Measurements from ENCODE around the gene IGSF8. TPM values are rescaled to one million over a fixed set of nuclear protein-coding genes. Genes with fewer than 3 reads are reported as not detected.

Gene IGSF8
- total and polyA plus RNA-seq, 2 donors (not counting 3 experiments of a cell fraction or from before 2014, with no cell fraction given): 9.5 to 17.5 TPM

- POLR2A ChIA-PET: no interaction called here
- H3K9me3 ChIP-seq (replicated peaks; ENCODE audit: control insufficient read depth, insufficient read depth, low read length): no peaks in the 10 kb centered on the region
- no peaks in the 10 kb centered on the region for H3K27me3 ChIP-seq (ENCODE audit: control insufficient read depth in 2 of 2, insufficient read depth in 2 of 2, low read length in 2 of 2)
- no peak for DNase-seq (ENCODE audit: low read depth, low spot score)
- H3K4me1 ChIP-seq (ENCODE audit: control insufficient read depth, extremely low read depth, insufficient read depth, low read length): no peaks in the 10 kb centered on the region
- H3K9me1 ChIP-seq (replicated peaks; ENCODE audit: control insufficient read depth, extremely low read depth, insufficient read depth, low read length): no peaks in the 10 kb centered on the region
- TF ChIP-seq MYC (IDR thresholded peaks at IDR 0.05; ENCODE audit: low read depth, low read length) (no peak), POLR2A (IDR thresholded peaks at IDR 0.05; ENCODE audit: low read depth, low read length) (no peak), MAX (IDR thresholded peaks at IDR 0.05; ENCODE audit: insufficient read depth, insufficient read length) (no peak), FOS (IDR thresholded peaks at IDR 0.05; ENCODE audit: borderline replicate concordance, insufficient read depth, low read length) (no peak), POLR2AphosphoS5 (IDR thresholded peaks at IDR 0.05; ENCODE audit: insufficient read depth, low read depth, low read length) (no peak)
- H3K36me3 ChIP-seq (ENCODE audit: control insufficient read depth in 2 of 2, extremely low read depth in 1 of 2, insufficient read depth in 2 of 2, low read length in 2 of 2): no peaks in the 10 kb centered on the region
- intact Hi-C loops (cut with micrococcal nuclease) (no loop called here), dilution Hi-C loops (cut with MboI; ENCODE audit: extremely low pct_ligation_motif_present, low sequenced_read_pairs) (no loop called here)
- no peaks in the 10 kb centered on the region for H3K79me2 ChIP-seq (ENCODE audit: control insufficient read depth, insufficient read depth, low read length)
- FAIRE-seq: no peak
- no peak overlapping the region for H3K4me3 ChIP-seq (replicated peaks in 1 of 3; ENCODE audit: insufficient read depth in 1 of 3, low read depth in 1 of 3, low read length in 3 of 3)
- BruUV-seq (replicated peaks): no TSS peak
- H3K27ac ChIP-seq (ENCODE audit: insufficient read depth, low read depth, low read length): no peak overlapping the region
- no peak overlapping the region for H3K9ac ChIP-seq (replicated peaks; ENCODE audit: extremely low read depth, insufficient read depth, low read length)
- no peak overlapping the region for H2AFZ ChIP-seq (ENCODE audit: low read depth, low read length)
- H3K4me2 ChIP-seq (ENCODE audit: insufficient read depth, low read length): no peak overlapping the region
- CTCF ChIA-PET: interaction anchor here (1.1 to 1.2 kb wide), 2 partner anchors 11 to 14 kb away, joined by 3 read pairs; no protein-coding TSS in a partner anchor
- H4K20me1 ChIP-seq (replicated peaks; ENCODE audit: control insufficient read depth, extremely low read depth, insufficient read depth, low read length): no peaks in the 10 kb centered on the region
These were observed 30.2 kb upstream of the IGSF8 start for GRCh38 chr1:160128636-160129035.

DNA sequence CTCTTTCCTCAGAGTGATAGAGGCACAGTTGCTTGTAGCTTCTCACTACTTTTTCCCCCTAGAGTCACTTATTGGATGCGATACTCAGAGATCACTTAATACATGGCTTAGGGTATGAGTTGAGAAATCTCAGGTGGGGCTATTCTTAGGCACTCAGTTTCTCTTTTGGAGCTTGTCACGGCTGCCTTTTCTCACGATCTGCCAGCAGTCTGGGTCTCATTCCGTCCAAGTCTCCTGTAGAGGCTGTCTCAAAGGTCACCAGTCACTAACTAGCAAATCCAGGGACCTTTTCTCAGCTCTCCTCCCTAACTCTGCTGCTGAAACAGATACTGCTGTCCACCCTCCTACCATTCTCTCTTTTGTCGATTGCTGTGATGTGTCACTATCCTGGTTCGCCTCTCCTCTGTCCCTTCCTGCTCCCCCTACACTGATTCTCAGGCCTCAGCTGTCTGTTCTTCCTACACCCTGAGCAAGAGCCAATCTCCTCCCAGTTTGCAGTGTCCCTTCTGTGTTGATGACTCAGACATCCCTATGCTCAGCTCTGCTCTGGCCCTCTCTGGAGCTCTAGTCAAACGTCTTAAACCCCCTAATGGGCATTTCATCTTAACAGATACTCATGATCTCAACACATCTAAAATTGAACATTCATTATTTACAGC, 29.6 kb upstream of the IGSF8 start:
- Histone ChIP-seq H4K20me1 (replicated peaks; ENCODE audit: control insufficient read depth, extremely low read depth, insufficient read depth, low read length) (no peaks in the 10 kb centered on the region), H3K27ac (ENCODE audit: insufficient read depth, low read depth, low read length) (no peak overlapping the region), H3K4me1 (ENCODE audit: control insufficient read depth, extremely low read depth, insufficient read depth, low read length) (no peaks in the 10 kb centered on the region), H3K9me1 (replicated peaks; ENCODE audit: control insufficient read depth, extremely low read depth, insufficient read depth, low read length) (no peaks in the 10 kb centered on the region), H3K4me3 (replicated peaks in 1 of 3; ENCODE audit: insufficient read depth in 1 of 3, low read depth in 1 of 3, low read length in 3 of 3) (no peak overlapping the region), H3K27me3 (ENCODE audit: control insufficient read depth in 2 of 2, insufficient read depth in 2 of 2, low read length in 2 of 2) (no peaks in the 10 kb centered on the region), H3K79me2 (ENCODE audit: control insufficient read depth, insufficient read depth, low read length) (no peaks in the 10 kb centered on the region), H3K36me3 (ENCODE audit: control insufficient read depth in 2 of 2, extremely low read depth in 1 of 2, insufficient read depth in 2 of 2, low read length in 2 of 2) (no peaks in the 10 kb centered on the region), H2AFZ (ENCODE audit: low read depth, low read length) (no peak overlapping the region), H3K9ac (replicated peaks; ENCODE audit: extremely low read depth, insufficient read depth, low read length) (no peak overlapping the region), H3K9me3 (replicated peaks; ENCODE audit: control insufficient read depth, insufficient read depth, low read length) (no peaks in the 10 kb centered on the region), H3K4me2 (ENCODE audit: insufficient read depth, low read length) (no peak overlapping the region)
- ChIA-PET POLR2A (no interaction called here), CTCF (interaction anchor here (0.9 to 1.2 kb wide), 3 partner anchors 14 to 65 kb away, joined by 3 to 4 read pairs (median 3); no protein-coding TSS in a partner anchor)
- intact Hi-C loops (cut with micrococcal nuclease) (no loop called here), dilution Hi-C loops (cut with MboI; ENCODE audit: extremely low pct_ligation_motif_present, low sequenced_read_pairs) (no loop called here)
- no peak for TF ChIP-seq FOS (IDR thresholded peaks at IDR 0.05; ENCODE audit: borderline replicate concordance, insufficient read depth, low read length)
- TF ChIP-seq GATA2 (IDR thresholded peaks at IDR 0.05; ENCODE audit: insufficient read depth, insufficient read length, low read depth, low read length): no peak
- no peak for TF ChIP-seq POLR2AphosphoS5 (IDR thresholded peaks at IDR 0.05; ENCODE audit: insufficient read depth, low read depth, low read length)
- no peak for TF ChIP-seq POLR2A (IDR thresholded peaks at IDR 0.05; ENCODE audit: low read depth, low read length)
- no peak for TF ChIP-seq EZH2 (IDR thresholded peaks at IDR 0.05; ENCODE audit: borderline replicate concordance, low read depth, low read length, severe bottlenecking)
- TF ChIP-seq, protein P1, sequence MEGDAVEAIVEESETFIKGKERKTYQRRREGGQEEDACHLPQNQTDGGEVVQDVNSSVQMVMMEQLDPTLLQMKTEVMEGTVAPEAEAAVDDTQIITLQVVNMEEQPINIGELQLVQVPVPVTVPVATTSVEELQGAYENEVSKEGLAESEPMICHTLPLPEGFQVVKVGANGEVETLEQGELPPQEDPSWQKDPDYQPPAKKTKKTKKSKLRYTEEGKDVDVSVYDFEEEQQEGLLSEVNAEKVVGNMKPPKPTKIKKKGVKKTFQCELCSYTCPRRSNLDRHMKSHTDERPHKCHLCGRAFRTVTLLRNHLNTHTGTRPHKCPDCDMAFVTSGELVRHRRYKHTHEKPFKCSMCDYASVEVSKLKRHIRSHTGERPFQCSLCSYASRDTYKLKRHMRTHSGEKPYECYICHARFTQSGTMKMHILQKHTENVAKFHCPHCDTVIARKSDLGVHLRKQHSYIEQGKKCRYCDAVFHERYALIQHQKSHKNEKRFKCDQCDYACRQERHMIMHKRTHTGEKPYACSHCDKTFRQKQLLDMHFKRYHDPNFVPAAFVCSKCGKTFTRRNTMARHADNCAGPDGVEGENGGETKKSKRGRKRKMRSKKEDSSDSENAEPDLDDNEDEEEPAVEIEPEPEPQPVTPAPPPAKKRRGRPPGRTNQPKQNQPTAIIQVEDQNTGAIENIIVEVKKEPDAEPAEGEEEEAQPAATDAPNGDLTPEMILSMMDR (IDR thresholded peaks at IDR 0.05; ENCODE audit: extremely low read depth in 1 of 2, insufficient read depth in 1 of 2, low read depth in 1 of 2, low read length in 2 of 2): no peak
- no peak for TF ChIP-seq JUN (IDR thresholded peaks at IDR 0.05; ENCODE audit: borderline replicate concordance, insufficient read depth, insufficient read length, low read depth)
- no peak for TF ChIP-seq MYC (IDR thresholded peaks at IDR 0.05; ENCODE audit: low read depth, low read length)
- no TSS peak for BruUV-seq (replicated peaks)
- no peak for DNase-seq (ENCODE audit: low read depth, low spot score)
- no peak for FAIRE-seq
